Activated naive CD8-positive, alpha-beta T cell treated with anti-CD3 and anti-CD28 coated beads, Interleukin-2, amount 50 U/mL, for 16 hours (primary cell): Measurements from ENCODE around the gene TRAF3.

Experiments
- DNase-seq: peaks from one replicate; pipeline ENCODE4 v3.0.0-alpha.2; 2020; ENCODE audit warnings: low read depth, low spot score

TRAF3 gene

DNA sequence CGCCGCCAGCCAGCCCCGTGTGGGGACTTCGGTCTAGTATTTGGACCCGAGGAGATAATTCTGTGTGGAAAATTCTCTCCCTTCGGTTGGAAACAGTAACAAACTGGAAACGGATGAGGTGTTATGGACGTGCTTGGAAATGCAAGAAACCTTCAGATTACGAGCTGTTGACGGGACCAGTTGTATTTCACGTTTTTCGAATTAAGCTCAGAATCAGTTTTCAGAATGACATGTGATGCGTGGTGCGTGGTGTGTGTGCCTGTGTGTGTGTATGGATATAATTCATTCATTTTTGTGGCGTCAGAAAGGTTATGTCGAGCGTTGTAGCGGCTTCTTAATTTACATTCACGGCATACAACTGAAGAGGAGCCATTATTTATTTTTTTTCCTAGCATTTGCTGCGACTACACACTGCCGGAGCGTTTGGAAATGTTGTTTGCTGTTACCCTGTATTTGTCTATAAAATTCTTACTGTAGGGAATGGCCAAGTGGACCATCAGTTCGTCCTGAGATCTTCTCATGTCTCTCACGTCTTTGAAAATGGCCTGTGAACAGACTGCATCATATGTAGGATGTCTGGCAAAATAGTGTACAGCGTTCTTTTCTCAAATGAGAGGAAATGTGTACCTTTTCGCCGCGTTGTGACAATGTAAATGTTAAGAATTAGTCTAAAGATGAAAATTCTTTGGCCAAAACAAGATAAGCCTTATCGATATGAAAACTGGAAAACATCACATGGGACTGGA lies 1.3 kb downstream of the TRAF3 start:
- DNase-seq: no peak

- DNase-seq: no peak
Observed at GRCh38 chr14:102779084-102779462, 1.8 kb downstream of the TRAF3 start.

DNA sequence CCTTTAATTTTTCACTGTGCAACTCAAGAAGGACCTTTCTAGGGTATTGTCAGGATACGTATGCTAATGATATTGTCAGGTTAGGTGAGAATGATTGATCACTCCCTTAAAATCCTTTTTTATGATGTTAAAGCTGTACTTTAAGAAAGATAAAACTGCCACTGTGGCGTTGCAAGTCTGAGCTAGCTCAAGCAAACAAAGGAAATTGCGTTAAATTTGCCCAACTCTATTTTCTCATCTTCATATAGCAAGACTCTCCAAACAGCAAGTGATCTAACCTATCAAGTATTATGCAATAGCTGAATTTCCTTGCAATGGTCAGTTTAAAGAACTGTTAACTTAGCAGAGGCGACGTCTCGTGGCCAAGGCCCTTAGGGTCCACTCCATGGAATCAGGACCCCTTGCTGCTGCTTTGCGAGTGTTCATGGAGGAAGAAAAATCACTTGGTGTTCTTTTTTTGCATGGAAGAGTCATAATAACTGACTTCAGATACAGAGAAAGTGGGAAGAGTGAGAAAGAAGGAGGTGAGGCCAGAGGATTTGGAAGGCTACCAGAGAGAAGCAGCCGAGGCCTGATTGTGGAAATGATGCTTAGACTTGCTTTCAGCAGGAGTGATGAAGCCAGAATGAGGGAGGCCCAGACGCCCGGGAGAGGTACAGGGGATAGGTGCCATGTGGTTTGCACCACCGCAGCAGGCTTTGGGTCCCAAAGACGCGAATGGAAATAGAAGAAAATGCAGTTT lies 2.5 kb downstream of the TRAF3 start:
- DNase-seq: no peak

GRCh38 chr14:102781063-102781462 lies 3.8 kb downstream of the TRAF3 start:
- DNase-seq: no peak

DNA sequence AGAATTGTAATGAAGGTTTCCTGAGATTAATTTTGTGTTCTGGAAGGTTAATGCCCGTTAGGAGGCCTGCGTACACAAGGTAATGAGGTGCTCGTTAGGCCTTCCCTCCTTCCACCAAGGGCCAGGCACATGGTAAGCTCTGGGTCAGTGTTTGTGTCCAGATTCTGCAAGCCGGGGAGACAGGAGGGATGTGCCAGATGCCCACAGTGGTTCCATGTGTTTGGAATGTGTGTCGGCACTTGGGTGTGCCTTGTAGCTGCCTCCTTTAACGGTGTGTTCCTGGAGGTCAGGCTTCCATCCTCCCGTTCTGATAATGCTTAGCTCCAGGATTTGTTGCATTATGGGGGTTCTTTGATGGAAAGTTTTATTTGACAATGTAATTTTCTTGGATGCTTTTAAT lies 5.7 kb downstream of the TRAF3 start:
- no peak for DNase-seq

DNA sequence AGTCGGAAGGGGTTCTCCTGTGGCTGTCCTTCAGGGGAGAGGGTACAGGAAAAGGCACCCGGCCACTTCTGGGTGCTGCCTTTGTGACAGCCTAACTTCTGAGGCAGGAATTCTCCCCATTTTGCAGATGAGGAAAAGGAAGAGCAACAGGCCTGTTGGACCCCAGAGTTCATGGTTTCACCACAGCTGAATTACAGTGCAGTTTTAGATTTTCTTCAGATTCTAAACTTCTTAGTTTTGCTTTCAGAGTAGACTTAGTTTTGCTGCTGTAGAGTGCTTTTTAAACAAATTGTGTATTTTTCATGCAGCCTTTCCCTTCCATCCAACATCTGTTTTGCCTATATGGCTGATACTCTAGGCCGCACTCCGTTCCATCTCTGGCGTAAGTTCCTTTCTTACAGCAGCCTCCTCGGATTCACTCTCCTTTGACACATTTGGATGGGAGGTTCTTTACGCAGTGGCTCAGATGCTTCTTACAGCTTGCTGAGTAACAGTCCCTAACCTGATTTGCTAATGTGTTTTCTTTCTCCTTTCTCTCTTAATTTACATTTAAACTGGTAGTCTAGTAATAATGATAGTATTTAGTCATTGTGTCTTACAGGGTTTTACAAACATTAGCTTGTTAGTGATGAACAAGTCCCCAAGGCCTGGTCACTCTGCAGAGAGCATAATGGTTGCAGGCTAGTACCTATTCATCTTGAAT lies 7.8 kb downstream of the TRAF3 start:
- no peak for DNase-seq

- no peak for DNase-seq
Observed at GRCh38 chr14:102785595-102785963, 8.3 kb downstream of the TRAF3 start.

GRCh38 chr14:102786768-102787167 lies 9.5 kb downstream of the TRAF3 start:
- no peak for DNase-seq

DNA sequence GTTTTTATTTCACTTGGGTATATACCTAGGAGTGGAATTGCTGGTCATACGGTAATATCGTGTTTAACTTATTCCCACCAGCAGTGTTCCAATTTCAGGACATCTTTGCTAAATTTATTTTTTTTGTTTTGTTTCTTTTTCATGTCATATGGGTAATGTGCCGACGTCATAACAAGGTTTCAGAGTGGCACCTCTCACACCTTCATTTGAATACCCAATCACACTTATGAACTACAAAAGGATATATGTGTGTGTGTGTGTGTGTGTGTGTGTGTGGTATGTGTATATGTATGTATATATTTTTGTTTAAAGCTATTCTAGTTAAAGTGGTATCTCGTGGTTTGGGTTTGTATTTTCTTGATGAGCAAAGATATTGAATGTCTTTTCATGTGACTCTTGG lies 12.1 kb downstream of the TRAF3 start:
- no peak for DNase-seq

DNA sequence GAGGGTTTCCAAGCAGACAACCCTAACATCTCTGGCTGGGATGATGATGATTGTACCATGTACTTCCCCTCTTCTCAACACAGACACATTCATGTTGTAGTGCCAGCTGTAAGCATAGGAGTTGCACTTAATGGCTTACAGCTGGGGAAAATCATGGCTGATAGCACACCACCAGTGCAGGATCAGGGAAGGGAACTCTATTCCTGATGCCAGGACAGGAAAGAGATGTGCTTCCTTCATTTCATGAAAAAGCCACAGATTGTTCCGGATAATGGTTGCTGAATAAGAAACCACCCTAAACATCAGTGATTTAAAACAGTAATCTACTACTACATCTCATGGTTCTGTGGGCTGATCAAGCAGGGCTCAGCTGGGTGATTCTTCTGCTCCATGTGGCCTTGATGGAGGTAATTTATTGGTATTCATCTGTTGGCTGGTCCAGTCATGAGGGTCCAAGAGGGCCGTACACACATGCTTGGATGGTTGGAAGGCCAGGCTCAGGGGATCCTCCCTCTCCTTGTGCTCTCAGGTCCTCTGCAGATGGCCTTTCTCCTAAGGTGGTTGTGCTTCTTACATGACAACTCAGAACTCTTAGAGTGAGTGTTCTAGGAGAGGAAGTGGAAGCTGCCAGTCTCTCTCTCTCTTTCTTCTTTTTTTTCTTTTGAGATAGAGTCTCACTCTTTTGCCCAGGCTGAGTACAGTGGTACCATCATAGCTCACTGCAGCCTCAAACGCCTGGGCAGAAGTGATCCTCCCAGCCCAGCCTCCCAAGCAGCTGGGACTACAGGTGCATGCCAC lies 16.5 kb downstream of the TRAF3 start:
- no peak for DNase-seq

DNA sequence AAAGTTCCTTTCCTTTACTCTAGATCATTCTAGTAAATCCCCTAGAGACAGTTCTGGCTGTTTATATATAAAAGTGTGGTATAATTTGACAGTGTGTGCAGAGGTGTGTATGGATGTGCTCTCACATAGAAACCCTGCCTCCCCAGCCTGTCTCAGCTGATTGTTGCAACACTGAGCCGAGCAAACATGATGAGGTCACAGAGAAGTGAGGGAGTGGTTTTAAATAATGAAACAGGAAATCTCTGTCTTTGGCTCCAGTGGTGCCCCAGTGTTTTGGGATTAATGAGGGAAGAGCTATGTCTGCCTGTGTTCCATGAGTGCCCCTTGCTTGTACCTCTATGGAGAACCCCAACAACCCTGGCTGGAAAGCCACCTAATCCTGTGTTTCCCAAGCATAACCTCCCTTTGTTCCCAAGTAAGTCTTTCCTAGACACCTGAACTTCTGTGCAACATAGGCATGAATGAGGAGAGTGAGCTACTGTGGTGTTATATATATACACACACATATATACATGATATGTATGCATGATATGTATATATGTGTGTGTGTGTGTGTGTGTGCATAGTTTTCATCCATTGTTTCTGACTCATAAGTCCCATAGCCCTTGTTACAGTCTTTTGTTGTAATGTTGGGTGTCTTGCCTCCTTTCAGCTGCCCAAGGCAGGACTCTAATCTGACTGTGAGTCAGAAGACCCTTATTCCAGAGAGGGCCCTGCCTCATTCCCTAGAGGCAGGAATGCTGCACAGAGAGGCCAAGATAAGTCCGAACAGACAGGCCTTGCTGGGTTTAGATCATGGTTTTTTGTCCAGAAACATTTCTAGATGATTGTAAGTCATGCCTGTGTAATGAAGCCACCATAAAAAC lies 18.0 kb downstream of the TRAF3 start:
- DNase-seq: no peak

GRCh38 chr14:102796661-102797190 lies 19.5 kb downstream of the TRAF3 start:
- DNase-seq: no peak

GRCh38 chr14:102798926-102799325 lies 21.7 kb downstream of the TRAF3 start:
- no peak for DNase-seq

GRCh38 chr14:102799684-102800562 lies 22.7 kb downstream of the TRAF3 start:
- no peak for DNase-seq

DNA sequence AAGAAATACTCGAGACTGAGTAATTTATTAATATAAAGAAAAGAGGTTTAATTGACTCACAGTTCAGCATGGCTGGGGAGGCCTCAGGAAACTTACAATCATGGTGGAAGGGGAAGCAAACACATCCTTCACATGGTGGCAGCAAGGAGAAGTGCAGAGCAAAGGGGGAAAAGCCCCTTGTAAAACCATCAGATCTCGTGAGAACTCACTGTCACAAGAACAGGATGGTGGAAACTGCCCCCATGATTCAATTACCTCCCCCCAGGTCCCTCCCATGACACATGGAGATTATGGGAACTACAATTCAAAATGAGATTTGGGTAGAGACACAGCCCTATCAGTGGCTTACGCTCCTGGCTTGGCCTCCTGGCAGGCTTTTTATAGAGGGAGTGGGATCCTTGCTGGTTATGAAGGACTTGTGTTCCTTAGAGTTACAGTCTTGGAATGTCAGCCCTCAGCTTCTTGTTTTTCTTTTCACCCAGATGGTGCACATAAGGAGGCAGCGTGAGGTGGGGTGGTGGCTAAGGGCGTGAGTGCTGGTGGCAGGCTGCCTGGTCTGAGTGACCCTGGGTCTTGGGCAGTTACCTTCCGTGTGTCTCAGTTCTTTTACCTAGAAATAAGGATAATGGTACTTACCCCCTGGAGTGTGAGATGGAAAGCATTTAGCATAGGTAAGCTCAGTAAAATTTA lies 25.7 kb downstream of the TRAF3 start:
- DNase-seq: no peak

GRCh38 chr14:102804858-102805257 lies 27.6 kb downstream of the TRAF3 start:
- no peak for DNase-seq

GRCh38 chr14:102805371-102805891 lies 28.2 kb downstream of the TRAF3 start:
- no peak for DNase-seq

GRCh38 chr14:102805941-102806340 lies 28.7 kb downstream of the TRAF3 start:
- DNase-seq: no peak

- DNase-seq: no peak
Observed at GRCh38 chr14:102806447-102806846, 29.2 kb downstream of the TRAF3 start.
